ENCODE results near the gene TRIM25.

Gene TRIM25

DNA sequence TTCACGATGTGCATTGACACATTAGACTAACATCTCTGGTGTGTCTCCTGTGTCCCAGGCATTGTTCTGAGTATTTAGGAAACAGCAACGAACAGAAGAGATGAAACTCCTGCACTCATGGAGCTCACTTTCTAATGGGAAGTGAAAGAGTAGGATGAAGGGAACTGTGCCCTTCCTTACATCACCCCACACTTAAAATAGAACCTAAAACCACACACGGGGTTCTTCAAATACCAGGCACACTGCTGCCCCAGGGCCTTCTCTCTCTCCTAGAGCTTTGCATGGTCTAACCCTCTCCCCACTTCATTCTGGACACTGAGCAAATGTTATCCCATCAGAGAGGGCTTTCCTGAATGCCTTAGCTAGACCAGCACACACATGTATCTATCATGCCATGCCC is 33.7 kb downstream of the TRIM25 start:
- no peak overlapping the region for H3K4me3 Mint-ChIP-seq
- no peaks in the 10 kb centered on the region for H3K27me3 Mint-ChIP-seq (ENCODE audit: low read depth)
- no peak overlapping the region for H3K27ac Mint-ChIP-seq
- H3K36me3 Mint-ChIP-seq (ENCODE audit: low read depth), result peaks cover under 1% of the 10 kb centered on the region
- H3K4me1 Mint-ChIP-seq, result peaks cover under 1% of the 10 kb centered on the region
- peaks cover 7% of the 10 kb centered on the region for H3K9me3 Mint-ChIP-seq
- TF ChIP-seq, protein P1, sequence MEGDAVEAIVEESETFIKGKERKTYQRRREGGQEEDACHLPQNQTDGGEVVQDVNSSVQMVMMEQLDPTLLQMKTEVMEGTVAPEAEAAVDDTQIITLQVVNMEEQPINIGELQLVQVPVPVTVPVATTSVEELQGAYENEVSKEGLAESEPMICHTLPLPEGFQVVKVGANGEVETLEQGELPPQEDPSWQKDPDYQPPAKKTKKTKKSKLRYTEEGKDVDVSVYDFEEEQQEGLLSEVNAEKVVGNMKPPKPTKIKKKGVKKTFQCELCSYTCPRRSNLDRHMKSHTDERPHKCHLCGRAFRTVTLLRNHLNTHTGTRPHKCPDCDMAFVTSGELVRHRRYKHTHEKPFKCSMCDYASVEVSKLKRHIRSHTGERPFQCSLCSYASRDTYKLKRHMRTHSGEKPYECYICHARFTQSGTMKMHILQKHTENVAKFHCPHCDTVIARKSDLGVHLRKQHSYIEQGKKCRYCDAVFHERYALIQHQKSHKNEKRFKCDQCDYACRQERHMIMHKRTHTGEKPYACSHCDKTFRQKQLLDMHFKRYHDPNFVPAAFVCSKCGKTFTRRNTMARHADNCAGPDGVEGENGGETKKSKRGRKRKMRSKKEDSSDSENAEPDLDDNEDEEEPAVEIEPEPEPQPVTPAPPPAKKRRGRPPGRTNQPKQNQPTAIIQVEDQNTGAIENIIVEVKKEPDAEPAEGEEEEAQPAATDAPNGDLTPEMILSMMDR (IDR thresholded peaks at IDR 0.05; ENCODE audit: unreplicated experiment in 3 of 3), result no peak

DNA sequence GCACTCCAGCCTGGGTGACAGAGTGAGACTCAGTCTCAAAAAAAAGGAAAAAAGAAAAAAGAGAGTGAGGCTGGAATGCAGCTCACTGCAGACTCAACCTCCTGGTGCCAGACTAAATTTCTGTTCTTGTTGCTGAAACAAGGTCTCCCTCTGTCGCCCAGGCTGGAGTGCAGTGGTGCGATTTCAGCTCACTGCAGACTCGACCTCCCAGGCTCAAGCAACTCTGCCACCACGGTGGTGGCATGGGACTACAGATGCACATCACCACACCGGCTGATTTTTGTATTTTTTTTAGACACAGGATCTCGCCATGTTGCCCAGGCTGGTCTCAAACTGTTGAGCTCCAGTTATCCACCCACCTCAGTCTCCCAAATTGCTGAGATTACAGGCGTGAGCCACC is 34.6 kb downstream of the TRIM25 start:
- H3K36me3 Mint-ChIP-seq (ENCODE audit: low read depth), result no peaks in the 10 kb centered on the region
- no peak overlapping the region for H3K4me3 Mint-ChIP-seq
- no peaks in the 10 kb centered on the region for H3K27me3 Mint-ChIP-seq (ENCODE audit: low read depth)
- H3K4me1 Mint-ChIP-seq, result no peaks in the 10 kb centered on the region
- TF ChIP-seq, protein P1 (IDR thresholded peaks at IDR 0.05; ENCODE audit: unreplicated experiment in 3 of 3), result no peak
- H3K27ac Mint-ChIP-seq, result no peak overlapping the region
- peaks cover 7% of the 10 kb centered on the region for H3K9me3 Mint-ChIP-seq

DNA sequence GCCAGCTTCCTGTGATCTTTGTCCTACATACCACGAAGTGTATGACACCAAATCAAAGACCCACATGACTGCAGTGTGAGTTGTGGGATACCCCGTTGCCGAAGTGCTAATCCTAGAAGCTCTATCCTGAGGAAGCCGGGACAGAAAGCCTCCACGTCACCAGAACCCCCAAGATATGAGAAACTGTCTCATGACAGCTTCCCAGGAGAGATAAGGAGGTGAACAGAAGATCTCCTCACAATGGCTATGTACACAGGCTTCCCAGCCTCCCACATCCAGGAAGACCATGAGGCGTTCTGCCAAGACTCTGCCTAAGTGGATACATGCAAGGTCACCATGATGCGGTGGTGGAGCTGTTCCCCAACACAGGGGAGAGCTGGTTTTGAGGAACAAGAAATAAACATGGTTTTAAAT is 37.1 kb downstream of the TRIM25 start:
- no peaks in the 10 kb centered on the region for H3K36me3 Mint-ChIP-seq (ENCODE audit: low read depth)
- H3K4me3 Mint-ChIP-seq, result no peak overlapping the region
- H3K9me3 Mint-ChIP-seq, result peaks cover 7% of the 10 kb centered on the region
- no peaks in the 10 kb centered on the region for H3K4me1 Mint-ChIP-seq
- H3K27ac Mint-ChIP-seq, result no peak overlapping the region
- no peaks in the 10 kb centered on the region for H3K27me3 Mint-ChIP-seq (ENCODE audit: low read depth)
- TF ChIP-seq, protein P1 (IDR thresholded peaks at IDR 0.05; ENCODE audit: unreplicated experiment in 3 of 3), result no peak

DNA sequence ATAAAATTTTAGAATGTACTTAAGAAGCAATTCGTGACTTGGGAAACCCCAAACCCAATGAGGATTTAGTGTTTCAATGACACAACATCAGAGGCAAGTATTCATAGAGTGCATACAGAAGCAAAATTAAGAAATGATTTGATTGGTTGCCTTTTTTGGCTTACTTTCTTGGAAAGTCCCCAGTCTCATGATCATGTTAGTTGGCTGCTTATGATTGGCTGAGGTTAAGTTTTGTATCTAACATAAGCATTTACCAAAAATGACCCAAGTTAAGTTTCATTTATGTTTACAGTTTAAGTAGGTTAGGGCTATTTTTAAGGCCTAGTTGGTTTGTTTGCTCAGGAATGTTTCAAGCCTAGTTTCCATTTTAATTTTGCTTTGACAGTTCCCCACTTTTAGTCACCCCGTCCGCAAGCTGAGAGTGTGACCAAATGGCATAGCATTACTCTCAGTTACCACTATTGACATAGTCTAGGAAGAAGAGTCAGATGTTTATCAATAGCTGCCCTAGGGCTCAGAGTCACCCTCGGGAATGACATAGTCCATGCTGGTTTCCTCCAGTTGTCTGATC is 43.7 kb downstream of the TRIM25 start:
- no peaks in the 10 kb centered on the region for H3K4me1 Mint-ChIP-seq
- TF ChIP-seq, protein P1 (IDR thresholded peaks at IDR 0.05; ENCODE audit: unreplicated experiment in 3 of 3), result no peak
- H3K4me3 Mint-ChIP-seq, result no peak overlapping the region
- no peaks in the 10 kb centered on the region for H3K36me3 Mint-ChIP-seq (ENCODE audit: low read depth)
- no peaks in the 10 kb centered on the region for H3K9me3 Mint-ChIP-seq
- H3K27me3 Mint-ChIP-seq (ENCODE audit: low read depth), result no peaks in the 10 kb centered on the region
- no peak overlapping the region for H3K27ac Mint-ChIP-seq

DNA sequence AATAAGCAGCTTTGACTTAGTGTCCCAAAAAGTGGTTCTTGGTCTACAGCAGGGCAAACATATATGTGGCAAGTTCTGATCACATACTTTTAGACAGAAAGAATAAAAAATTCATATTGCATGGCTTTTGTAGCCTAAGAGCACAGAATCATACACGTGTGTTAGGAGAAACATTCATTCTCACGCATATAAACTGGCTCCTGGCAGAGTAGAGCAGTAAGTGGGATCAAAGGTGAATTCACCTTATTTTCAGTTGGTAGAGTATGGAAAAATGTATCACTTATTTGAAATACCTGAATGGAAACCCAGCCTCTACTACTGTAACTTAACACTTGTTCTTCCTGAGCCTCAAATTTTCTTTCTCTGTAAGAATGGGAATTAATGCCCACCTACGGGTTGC is 45.1 kb downstream of the TRIM25 start:
- H3K36me3 Mint-ChIP-seq (ENCODE audit: low read depth), result no peaks in the 10 kb centered on the region

DNA sequence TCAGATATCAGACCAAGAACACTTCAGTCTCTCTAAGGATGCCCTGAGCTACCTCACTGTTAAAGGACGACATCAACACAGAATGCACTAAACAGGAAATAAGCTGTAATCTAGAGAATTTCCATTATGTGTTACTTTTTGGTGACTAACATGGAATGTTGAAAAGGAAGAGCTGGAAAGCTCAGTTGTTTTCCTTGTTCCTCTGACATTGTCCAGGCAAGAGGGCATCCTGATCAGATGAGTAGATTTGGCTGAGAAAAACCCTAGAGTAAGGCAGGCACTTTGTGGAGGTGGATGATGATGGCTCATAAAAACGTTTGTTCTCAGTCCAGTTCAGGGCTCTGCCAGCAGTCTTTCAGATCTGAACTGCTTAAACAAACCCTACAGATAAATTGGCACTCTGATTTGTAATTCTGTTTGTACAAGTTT is 45.9 kb downstream of the TRIM25 start:
- no peaks in the 10 kb centered on the region for H3K4me1 Mint-ChIP-seq
- no peaks in the 10 kb centered on the region for H3K9me3 Mint-ChIP-seq
- H3K4me3 Mint-ChIP-seq, result no peak overlapping the region
- no peak overlapping the region for H3K27ac Mint-ChIP-seq
- H3K27me3 Mint-ChIP-seq (ENCODE audit: low read depth), result no peaks in the 10 kb centered on the region
- no peaks in the 10 kb centered on the region for H3K36me3 Mint-ChIP-seq (ENCODE audit: low read depth)
- TF ChIP-seq, protein P1 (IDR thresholded peaks at IDR 0.05; ENCODE audit: unreplicated experiment in 3 of 3), result no peak

More for the DNA sequence above, 45.1 kb downstream of the TRIM25 start:
- TF ChIP-seq, protein P1 (IDR thresholded peaks at IDR 0.05; ENCODE audit: unreplicated experiment in 3 of 3), result no peak
- Mint-ChIP-seq H3K4me3 (no peak overlapping the region), H3K9me3 (no peaks in the 10 kb centered on the region), H3K27ac (no peak overlapping the region), H3K4me1 (no peaks in the 10 kb centered on the region), H3K27me3 (ENCODE audit: low read depth) (no peaks in the 10 kb centered on the region)
